Neuronal stem cell (in vitro differentiated cells): ENCODE data around the gene HMCN1.

Experiments
- DNase-seq: peaks from one replicate; pipeline ENCODE4 v3.0.0-alpha.2; 2013; ENCODE audit warnings: low spot score
- H2AFZ ChIP-seq: one replicate; pipeline ENCODE4 v1.6.1; 2013; ENCODE audit warnings: mild to moderate bottlenecking, low read length, inconsistent platforms
- H2AK5ac ChIP-seq: 2 replicates; pipeline ENCODE4 v1.6.1; 2013; ENCODE audit warnings: low read depth, mild to moderate bottlenecking, inconsistent platforms, low read length, moderate library complexity, mixed read lengths
- H2BK120ac ChIP-seq: 2 replicates; pipeline ENCODE4 v1.6.1; 2013; ENCODE audit warnings: low read depth, mild to moderate bottlenecking, inconsistent platforms, low read length, moderate library complexity, mixed read lengths
- H2BK12ac ChIP-seq: one replicate; pipeline ENCODE4 v1.6.1; 2013; ENCODE audit warnings: low read length, inconsistent platforms
- H2BK15ac ChIP-seq: 2 replicates; pipeline ENCODE4 v1.6.1; 2013; ENCODE audit warnings: mild to moderate bottlenecking, low read length, inconsistent platforms, mixed read lengths
- H2BK5ac ChIP-seq: one replicate; pipeline ENCODE4 v1.6.1; 2013; ENCODE audit warnings: inconsistent platforms, mild to moderate bottlenecking, low read length, moderate library complexity
- H3K14ac ChIP-seq: one replicate; pipeline ENCODE4 v1.6.1; 2013; ENCODE audit warnings: low read length, inconsistent platforms
- H3K18ac ChIP-seq: 2 replicates; pipeline ENCODE4 v1.6.1; 2013; ENCODE audit warnings: low read length, inconsistent platforms
- H3K23ac ChIP-seq: 2 replicates; pipeline ENCODE4 v1.6.1; 2013; ENCODE audit warnings: low read depth, mild to moderate bottlenecking, mixed read lengths, low read length, inconsistent platforms; ENCODE audit not compliant: poor library complexity
- H3K27ac ChIP-seq: replicated peaks from 3 replicates; pipeline ENCODE4 v1.5.1; 2013; ENCODE audit warnings: low read length, inconsistent platforms
- H3K27me3 ChIP-seq, 3 experiments: 2 replicates each; pipeline ENCODE4 v1.6.1; 2013; ENCODE audit warnings: low read length in 3 of 3, mild to moderate bottlenecking in 2 of 3, inconsistent platforms in 1 of 3, low read depth in 1 of 3, mixed read lengths in 1 of 3, moderate library complexity in 1 of 3; ENCODE audit not compliant: control insufficient read depth in 3 of 3, insufficient read depth in 3 of 3
- H3K36me3 ChIP-seq, 2 donors: replicated peaks in 1 of 2; 2 replicates each; pipeline ENCODE4 v1.6.1; 2013; ENCODE audit warnings: low read length in 2 of 2; ENCODE audit not compliant: control insufficient read depth in 2 of 2, insufficient read depth in 2 of 2
- H3K4ac ChIP-seq: 2 replicates; pipeline ENCODE4 v1.6.1; 2013; ENCODE audit warnings: inconsistent platforms, mild to moderate bottlenecking, low read length, moderate library complexity
- H3K4me1 ChIP-seq, 2 donors: 1 replicate in 1 of 2; 2 replicates in 1 of 2; pipeline ENCODE4 v1.6.1; 2013; ENCODE audit warnings: low read length in 2 of 2, low read depth in 1 of 2; ENCODE audit not compliant: control insufficient read depth in 2 of 2, insufficient read depth in 1 of 2
- H3K4me2 ChIP-seq: one replicate; pipeline ENCODE4 v1.6.1; 2013; ENCODE audit warnings: mild to moderate bottlenecking, low read length, inconsistent platforms; ENCODE audit not compliant: insufficient read depth, poor library complexity, severe bottlenecking
- H3K4me3 ChIP-seq, 2 donors: 2 replicates each; pipeline ENCODE4 v1.5.1; 2013; ENCODE audit warnings: low read length in 2 of 2, mild to moderate bottlenecking in 2 of 2, inconsistent platforms in 1 of 2, moderate library complexity in 1 of 2
- H3K79me1 ChIP-seq: one replicate; pipeline ENCODE4 v1.6.1; 2013; ENCODE audit warnings: low read depth, mild to moderate bottlenecking, inconsistent platforms, low read length, moderate library complexity
- H3K9ac ChIP-seq: one replicate; pipeline ENCODE4 v1.6.1; 2013; ENCODE audit warnings: mild to moderate bottlenecking, low read depth, low read length, inconsistent platforms; ENCODE audit not compliant: poor library complexity
- H3K9me3 ChIP-seq, 2 donors: replicated peaks in 1 of 2; 2 replicates each; pipeline versions ENCODE3 to v1.6.1; 2013; ENCODE audit warnings: low read length in 2 of 2, mild to moderate bottlenecking in 2 of 2, inconsistent platforms in 1 of 2, low read depth in 1 of 2, mixed read lengths in 1 of 2, moderate library complexity in 1 of 2; ENCODE audit not compliant: control insufficient read depth in 2 of 2, insufficient read depth in 1 of 2
- H4K8ac ChIP-seq: one replicate; pipeline ENCODE4 v1.6.1; 2013; ENCODE audit warnings: low read depth, mild to moderate bottlenecking, inconsistent platforms, low read length, moderate library complexity
- H4K91ac ChIP-seq: one replicate; pipeline ENCODE4 v1.6.1; 2013; ENCODE audit warnings: low read length, low read depth, mild to moderate bottlenecking, inconsistent platforms; ENCODE audit not compliant: poor library complexity
- WGBS, 2 donors: extraction: QIAGEN DNeasy Blood & Tissue Kit; methylation state at CpG; one replicate each; pipeline ENCODE4 v1.1.7; 2013; ENCODE audit warnings: missing lambda C conversion rate in 2 of 2, mixed read lengths in 1 of 2; ENCODE audit not compliant: insufficient read length in 2 of 2, insufficient replicate concordance in 1 of 2; ENCODE audit errors: extremely low coverage in 2 of 2; 5-methylcytosine and 5-hydroxymethylcytosine counted together

The HMCN1 gene

DNA sequence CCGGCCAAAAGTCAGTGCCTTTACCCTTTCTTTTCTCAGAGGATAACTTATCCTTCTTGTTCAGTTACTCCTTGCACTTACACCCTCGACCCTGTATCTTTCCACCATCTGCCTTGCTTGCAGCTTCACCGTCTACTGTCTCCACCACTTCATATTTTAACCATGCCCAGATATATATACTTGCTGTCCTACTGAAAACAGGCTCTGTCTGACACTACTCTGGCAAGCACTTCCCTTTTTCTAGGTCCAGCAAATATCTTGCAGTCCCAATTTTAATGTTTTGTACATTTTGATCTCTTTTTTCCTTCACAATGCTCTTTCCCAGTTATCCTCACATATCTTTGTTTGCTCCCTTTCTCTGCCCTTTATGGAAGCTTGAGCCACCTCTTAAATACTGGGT, 332.2 kb downstream of the HMCN1 start:
- Histone ChIP-seq H3K4me3 (no peak overlapping the region), H3K4me2 (no peak overlapping the region), H2BK12ac (no peak overlapping the region), H2BK120ac (no peak overlapping the region), H3K27me3 (no peaks in the 10 kb centered on the region), H2BK5ac (no peak overlapping the region), H4K91ac (no peak overlapping the region), H3K4ac (no peak overlapping the region), H3K9me3 (no peaks in the 10 kb centered on the region), H3K27ac (no peak overlapping the region), H3K23ac (no peak overlapping the region), H3K36me3 (no peaks in the 10 kb centered on the region), H2BK15ac (no peak overlapping the region), H2AK5ac (no peak overlapping the region), H2AFZ (no peak overlapping the region), H4K8ac (no peak overlapping the region), H3K9ac (no peak overlapping the region), H3K79me1 (no peaks in the 10 kb centered on the region), H3K14ac (no peak overlapping the region), H3K4me1 (no peaks in the 10 kb centered on the region), H3K18ac (no peak overlapping the region)
- no CpG with 5 or more reads among the region's 3 CpGs for WGBS, 2 donors
- DNase-seq: no peak

DNA sequence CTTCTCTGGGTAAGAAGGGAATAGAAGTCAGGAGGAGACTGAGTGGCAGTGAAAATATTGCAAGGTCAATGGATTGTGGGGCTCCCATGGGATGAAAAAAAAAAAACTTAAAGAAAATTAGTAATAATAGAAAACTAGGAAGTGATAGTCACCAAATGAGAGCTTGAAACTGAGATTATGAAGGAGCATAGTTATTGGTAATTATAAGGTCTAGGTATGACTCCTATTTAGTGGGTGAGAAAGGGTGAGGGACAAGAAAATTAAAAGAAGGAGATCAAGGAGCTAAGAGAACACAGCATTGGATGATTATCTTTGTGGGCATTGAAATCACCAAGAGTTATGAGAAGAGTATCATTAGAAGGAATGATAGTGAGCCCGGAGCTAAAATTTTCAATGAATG, 339.5 kb downstream of the HMCN1 start:
- H3K18ac ChIP-seq: no peak overlapping the region
- H3K79me1 ChIP-seq: no peaks in the 10 kb centered on the region
- no peak overlapping the region for H3K14ac ChIP-seq
- no peak overlapping the region for H3K23ac ChIP-seq
- no peaks in the 10 kb centered on the region for H3K36me3 ChIP-seq
- H3K4ac ChIP-seq: no peak overlapping the region
- H3K27me3 ChIP-seq: no peaks in the 10 kb centered on the region
- no CpG with 5 or more reads among the region's 1 CpG for WGBS, 2 donors
- H3K4me1 ChIP-seq: no peaks in the 10 kb centered on the region
- no peak overlapping the region for H2AFZ ChIP-seq
- H2BK120ac ChIP-seq: no peak overlapping the region
- H2BK5ac ChIP-seq: no peak overlapping the region
- H3K9me3 ChIP-seq: no peaks in the 10 kb centered on the region
- no peak for DNase-seq
- no peak overlapping the region for H4K91ac ChIP-seq
- no peak overlapping the region for H2BK12ac ChIP-seq
- H3K9ac ChIP-seq: no peak overlapping the region
- no peak overlapping the region for H3K4me3 ChIP-seq
- H2AK5ac ChIP-seq: no peak overlapping the region
- H2BK15ac ChIP-seq: no peak overlapping the region
- no peak overlapping the region for H3K4me2 ChIP-seq
- no peak overlapping the region for H3K27ac ChIP-seq
- no peak overlapping the region for H4K8ac ChIP-seq

DNA sequence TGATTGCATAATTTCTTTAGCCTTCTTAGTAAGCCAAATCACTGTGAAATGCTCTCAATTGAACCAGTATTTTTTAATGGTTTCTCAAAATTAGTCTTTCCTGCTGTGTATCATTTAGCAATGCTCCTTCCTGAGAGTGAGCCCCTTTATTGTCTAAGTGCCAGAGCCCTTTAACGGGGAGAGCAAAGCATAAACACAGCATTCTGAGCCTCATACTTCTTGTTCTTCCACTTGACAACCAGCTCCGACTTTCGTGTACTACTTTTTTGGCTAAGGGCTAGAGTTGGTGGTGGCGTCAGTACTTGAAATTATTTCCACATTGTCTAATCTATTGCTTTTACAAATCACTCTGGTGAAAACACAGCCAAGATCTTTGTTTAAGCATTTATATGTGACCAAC, 341.8 kb downstream of the HMCN1 start:
- no peak overlapping the region for H4K8ac ChIP-seq
- H3K36me3 ChIP-seq: no peaks in the 10 kb centered on the region
- H3K27ac ChIP-seq: no peak overlapping the region
- H3K9me3 ChIP-seq: no peaks in the 10 kb centered on the region
- DNase-seq: no peak
- H2BK5ac ChIP-seq: no peak overlapping the region
- H3K23ac ChIP-seq: no peak overlapping the region
- no peak overlapping the region for H3K9ac ChIP-seq
- H2BK15ac ChIP-seq: no peak overlapping the region
- H3K4me2 ChIP-seq: no peak overlapping the region
- peaks cover under 1 to 5% of the 10 kb centered on the region in 2 donors for H3K4me1 ChIP-seq
- no peak overlapping the region for H3K4me3 ChIP-seq
- H3K27me3 ChIP-seq: no peaks in the 10 kb centered on the region
- no peak overlapping the region for H2AK5ac ChIP-seq
- no CpG with 5 or more reads among the region's 4 CpGs for WGBS, 2 donors
- H2BK120ac ChIP-seq: no peak overlapping the region
- no peak overlapping the region for H4K91ac ChIP-seq
- no peak overlapping the region for H3K4ac ChIP-seq
- H2BK12ac ChIP-seq: no peak overlapping the region
- H3K18ac ChIP-seq: no peak overlapping the region
- H3K14ac ChIP-seq: no peak overlapping the region
- peak overlapping the region; percentile 60 for H2AFZ ChIP-seq
- H3K79me1 ChIP-seq: no peaks in the 10 kb centered on the region

DNA sequence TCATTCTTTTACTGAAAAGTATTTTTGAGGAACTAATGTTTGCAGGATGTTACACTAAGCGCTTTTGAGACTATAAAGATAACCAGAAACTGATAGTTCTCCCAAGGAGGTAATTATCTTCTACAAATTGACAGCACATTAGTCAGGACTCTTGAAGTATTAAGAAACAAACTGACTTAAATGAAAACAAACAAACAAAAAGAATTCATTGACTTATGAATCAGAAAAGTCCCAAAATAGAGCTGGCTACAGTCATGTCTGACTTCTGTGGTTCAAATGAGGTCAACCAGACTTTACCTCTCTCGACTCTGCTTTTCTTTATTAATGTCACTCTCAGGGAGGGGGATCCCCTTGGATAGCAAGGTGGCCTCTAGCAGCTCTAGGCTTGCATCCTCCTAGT, 344.1 kb downstream of the HMCN1 start:
- H2AFZ ChIP-seq: no peak overlapping the region
- H3K27me3 ChIP-seq: no peaks in the 10 kb centered on the region
- H3K4me2 ChIP-seq: no peak overlapping the region
- H4K8ac ChIP-seq: no peak overlapping the region
- no peak overlapping the region for H3K27ac ChIP-seq
- no peak overlapping the region for H4K91ac ChIP-seq
- H2BK12ac ChIP-seq: no peak overlapping the region
- no peak overlapping the region for H3K4me3 ChIP-seq
- no peaks in the 10 kb centered on the region for H3K79me1 ChIP-seq
- no peaks in the 10 kb centered on the region for H3K9me3 ChIP-seq
- H2BK15ac ChIP-seq: no peak overlapping the region
- no peak overlapping the region for H3K9ac ChIP-seq
- no peak overlapping the region for H3K23ac ChIP-seq
- H3K18ac ChIP-seq: no peak overlapping the region
- H3K14ac ChIP-seq: no peak overlapping the region
- H3K4me1 ChIP-seq: peaks cover 5 to 9% of the 10 kb centered on the region in 2 donors
- WGBS, 2 donors: no CpG with 5 or more reads among the region's 2 CpGs
- H2BK120ac ChIP-seq: no peak overlapping the region
- H3K4ac ChIP-seq: no peak overlapping the region
- no peak overlapping the region for H2AK5ac ChIP-seq
- H3K36me3 ChIP-seq: no peaks in the 10 kb centered on the region
- H2BK5ac ChIP-seq: no peak overlapping the region
- DNase-seq: no peak
